Osteocyte (in vitro differentiated cells): ENCODE results near the gene LDLRAD2. TPM values are rescaled to one million over a fixed set of nuclear protein-coding genes. Genes with fewer than 3 reads are reported as not detected.
A peak's percentile ranks its signal among the peaks of the same experiment; 100 is the strongest.
"Not testable (repeated sequence)": the region's sequence is repeated elsewhere in the genome, so short reads cannot be mapped to it uniquely, and the experiment has no call there.

Experiments used
- DNase-seq: peaks from one replicate; pipeline ENCODE4 v3.0.0; 2021; ENCODE audit warnings: mixed read lengths; ENCODE audit not compliant: unreplicated experiment; ENCODE audit errors: extremely low spot score
- H3K27ac Mint-ChIP-seq: one replicate; pipeline ENCODE4 v1.8.0; 2021; ENCODE audit warnings: mild to moderate bottlenecking, mixed read lengths; ENCODE audit not compliant: unreplicated experiment
- H3K27me3 Mint-ChIP-seq: one replicate; pipeline ENCODE4 v1.8.0; 2021; ENCODE audit warnings: mixed read lengths; ENCODE audit not compliant: unreplicated experiment
- H3K36me3 Mint-ChIP-seq: one replicate; pipeline ENCODE4 v1.8.0; 2021; ENCODE audit warnings: mixed read lengths; ENCODE audit not compliant: unreplicated experiment
- H3K4me1 Mint-ChIP-seq: one replicate; pipeline ENCODE4 v1.8.0; 2021; ENCODE audit warnings: mixed read lengths; ENCODE audit not compliant: unreplicated experiment
- H3K4me3 Mint-ChIP-seq: one replicate; pipeline ENCODE4 v1.8.0; 2021; ENCODE audit warnings: mild to moderate bottlenecking, moderate library complexity, mixed read lengths; ENCODE audit not compliant: unreplicated experiment
- H3K9me3 Mint-ChIP-seq: one replicate; pipeline ENCODE4 v1.8.0; 2021; ENCODE audit warnings: mixed read lengths; ENCODE audit not compliant: unreplicated experiment
- CTCF ChIP-seq: fragments of 200-600 bp; sonication (generic); IDR thresholded peaks from 2 replicates; pipeline ENCODE4 v1.5.0; 2021; ENCODE audit warnings: antibody characterized with exemption, mild to moderate bottlenecking, moderate library complexity
- total RNA-seq: library from RNA; stranded (reverse); gene quantifications from 2 replicates; pipeline ENCODE4 v1.2.1, GENCODE V29; 2021

The LDLRAD2 gene
- total RNA-seq, 1 donor from 2014 or later = not detected

- DNase-seq = no peak
- no peaks in the 10 kb centered on the region for H3K36me3 Mint-ChIP-seq
- no peak overlapping the region for H3K4me3 Mint-ChIP-seq
- no peak for TF ChIP-seq CTCF
- peaks cover 29% of the 10 kb centered on the region for H3K4me1 Mint-ChIP-seq
- H3K27ac Mint-ChIP-seq = peak overlapping the region; percentile 43
- no peaks in the 10 kb centered on the region for H3K27me3 Mint-ChIP-seq
- H3K9me3 Mint-ChIP-seq = no peaks in the 10 kb centered on the region
Measured at GRCh38 chr1:21775985-21776562, 36.0 kb upstream of the LDLRAD2 start.

- DNase-seq, H3K27me3 Mint-ChIP-seq, H3K4me3 Mint-ChIP-seq, H3K9me3 Mint-ChIP-seq, H3K27ac Mint-ChIP-seq, H3K36me3 Mint-ChIP-seq: not testable (repeated sequence)
- peaks cover 29% of the 10 kb centered on the region for H3K4me1 Mint-ChIP-seq
Measured at GRCh38 chr1:21776925-21777324, 35.1 kb upstream of the LDLRAD2 start.

- no peak for DNase-seq
- TF ChIP-seq CTCF = no peak
- Mint-ChIP-seq H3K4me1 (peaks cover 26% of the 10 kb centered on the region), H3K4me3 (no peak overlapping the region), H3K27ac (no peak overlapping the region), H3K9me3 (no peaks in the 10 kb centered on the region), H3K27me3 (no peaks in the 10 kb centered on the region), H3K36me3 (no peaks in the 10 kb centered on the region)
Measured at GRCh38 chr1:21778405-21778727, 33.7 kb upstream of the LDLRAD2 start.

GRCh38 chr1:21779613-21780521 lies 32.2 kb upstream of the LDLRAD2 start:
- Mint-ChIP-seq H3K27ac (peak overlapping the region; percentile 67), H3K36me3 (no peaks in the 10 kb centered on the region), H3K4me3 (peak overlapping the region; percentile 50), H3K27me3 (no peaks in the 10 kb centered on the region), H3K9me3 (no peaks in the 10 kb centered on the region), H3K4me1 (peaks cover 33% of the 10 kb centered on the region)
- TF ChIP-seq CTCF = no peak
- DNase-seq = no peak

- DNase-seq = no peak
- Mint-ChIP-seq H3K27ac (peak overlapping the region; percentile 100), H3K4me1 (peaks cover 22% of the 10 kb centered on the region), H3K4me3 (peak overlapping the region; percentile 93), H3K9me3 (no peaks in the 10 kb centered on the region), H3K27me3 (no peaks in the 10 kb centered on the region), H3K36me3 (no peaks in the 10 kb centered on the region)
- no peak for TF ChIP-seq CTCF
Measured at GRCh38 chr1:21781815-21782348, 30.2 kb upstream of the LDLRAD2 start.
